ENCODE results near the gene ZFAND3. TPM values are rescaled to one million over a fixed set of nuclear protein-coding genes. Genes with fewer than 3 reads are reported as not detected.

Gene ZFAND3
- total and polyA plus RNA-seq, 2 of the 4 experiments (the other 2 are of a cell fraction), result 10.9 to 26.7 TPM

- H2BK20ac ChIP-seq (ENCODE audit: low read depth, low read length), result no peak overlapping the region
- dilution Hi-C loops (cut with HindIII; ENCODE audit: low sequenced_read_pairs, unreplicated experiment) (no loop called here), intact Hi-C loops (cut with micrococcal nuclease) (no loop called here), in situ Hi-C loops (cut with MboI; ENCODE audit: low sequenced_read_pairs) (no loop called here)
- no peaks in the 10 kb centered on the region for H3K79me1 ChIP-seq (ENCODE audit: low read depth in 1 of 2, low read length in 2 of 2)
- no peaks in the 10 kb centered on the region for H4K20me1 ChIP-seq (ENCODE audit: insufficient read depth, low read length)
- H3K14ac ChIP-seq (replicated peaks; ENCODE audit: low read depth, low read length), result no peak overlapping the region
- no peak overlapping the region for H2AK5ac ChIP-seq (ENCODE audit: low read depth, low read length)
- H3K4me1 ChIP-seq (ENCODE audit: control insufficient read depth, insufficient read depth, low read length), result no peaks in the 10 kb centered on the region
- peaks cover 15% of the 10 kb centered on the region for H3K9me1 ChIP-seq (ENCODE audit: insufficient read depth, low read length)
- no TSS peak for BruUV-seq (replicated peaks)
- no peak overlapping the region for H4K5ac ChIP-seq (ENCODE audit: low read depth, low read length)
- DNase-seq (no peak), ATAC-seq (ENCODE audit: low read depth) (no peak)
- H3K18ac ChIP-seq (ENCODE audit: low read depth, low read length), result no peak overlapping the region
- H3K4ac ChIP-seq (ENCODE audit: low read depth, low read length), result no peak overlapping the region
- no peak overlapping the region for H2BK120ac ChIP-seq (ENCODE audit: low read depth, low read length)
- no peak overlapping the region for H3K4me3 ChIP-seq (ENCODE audit: insufficient read depth, low read depth, low read length)
- no peak overlapping the region for H2BK15ac ChIP-seq (ENCODE audit: low read depth, low read length)
- no peak overlapping the region for H3K23ac ChIP-seq (ENCODE audit: low read depth, low read length)
- no peaks in the 10 kb centered on the region for H3K9me3 ChIP-seq (ENCODE audit: control insufficient read depth, insufficient read depth, low read length)
- no peak overlapping the region for H3K9ac ChIP-seq (ENCODE audit: low read depth, low read length)
- H3K36me3 ChIP-seq (ENCODE audit: control insufficient read depth, insufficient read depth, low read length), result peaks cover under 1% of the 10 kb centered on the region; the same call in 1 of the 2 replicates
- H3K27me3 ChIP-seq (ENCODE audit: control insufficient read depth, insufficient read depth, low read length), result no peaks in the 10 kb centered on the region
- ChIA-PET POLR2A (ENCODE audit: unreplicated experiment) (no interaction called here), CTCF (interaction anchor here (1.0 kb wide), 1 partner anchor 304 kb away, joined by 3 read pairs; no protein-coding TSS in a partner anchor)
- no peak overlapping the region for H3K27ac ChIP-seq (ENCODE audit: insufficient read depth, low read length)
- no peak overlapping the region for H2AK9ac ChIP-seq (replicated peaks; ENCODE audit: low read depth, low read length, poor library complexity)
- H3K4me2 ChIP-seq (ENCODE audit: low read depth, low read length), result no peak overlapping the region
- 92% methylated on average over 7 of the region's 14 CpGs; no CpG with 5 or more reads in 1 of the 2 experiments for WGBS, 2 experiments (ENCODE audit: extremely low coverage in 2 of 2, insufficient read length in 1 of 2)
- H2BK5ac ChIP-seq (ENCODE audit: low read depth, low read length, poor library complexity, severe bottlenecking), result no peak overlapping the region
- H2AFZ ChIP-seq (replicated peaks; ENCODE audit: low read length, poor library complexity), result no peak overlapping the region
- TF ChIP-seq CEBPB (IDR thresholded peaks at IDR 0.05; ENCODE audit: low read depth, low read length), result no peak
- TF ChIP-seq CHD1 (IDR thresholded peaks at IDR 0.05; ENCODE audit: low read depth, low read length), result no peak
- TF ChIP-seq RFX5 (IDR thresholded peaks at IDR 0.05; ENCODE audit: low read depth, low read length), result no peak
- no peak for TF ChIP-seq FOS (IDR thresholded peaks at IDR 0.05; ENCODE audit: low read depth, low read length)
- TF ChIP-seq MXI1 (IDR thresholded peaks at IDR 0.05; ENCODE audit: borderline replicate concordance, low read depth, low read length), result no peak
- no peak for TF ChIP-seq POLR2A (IDR thresholded peaks at IDR 0.05; ENCODE audit: low read depth, low read length)
- no peak for TF ChIP-seq MAZ (IDR thresholded peaks at IDR 0.05; ENCODE audit: borderline replicate concordance, low read depth, low read length)
- no peak for TF ChIP-seq SMC3 (IDR thresholded peaks at IDR 0.05; ENCODE audit: low read depth, low read length)
- no peak for TF ChIP-seq BHLHE40 (IDR thresholded peaks at IDR 0.05; ENCODE audit: low read depth, low read length)
- TF ChIP-seq MAFK (IDR thresholded peaks at IDR 0.05; ENCODE audit: low read depth, low read length), result no peak
- no peak overlapping the region for H4K91ac ChIP-seq (ENCODE audit: insufficient read depth, low read depth, low read length)
- H4K8ac ChIP-seq (ENCODE audit: low read depth in 2 of 2, low read length in 2 of 2), result no peak overlapping the region
- no peak overlapping the region for H3K56ac ChIP-seq (ENCODE audit: extremely low read depth, insufficient read depth, low read length)
These were observed 369.3 kb downstream of the ZFAND3 start for GRCh38 chr6:38188677-38189335.

Measured in IMR-90 (cell line).